ELF-1 (cell line): ENCODE results near the gene PAM16.

Source experiments
- DNase-seq: peaks from one replicate; pipeline ENCODE4 v3.0.0-alpha.2; 2016; ENCODE audit warnings: low read depth, low spot score

Gene PAM16

GRCh38 chr16:4371357-4372000 lies 20.4 kb upstream of the PAM16 start, which contains the start of gene VASN:
Gene VASN (plus strand): TSS chr16:4371848. CDS start chr16:4380878, 9,030 bp downstream.
- peak; percentile 86 for DNase-seq

DNA sequence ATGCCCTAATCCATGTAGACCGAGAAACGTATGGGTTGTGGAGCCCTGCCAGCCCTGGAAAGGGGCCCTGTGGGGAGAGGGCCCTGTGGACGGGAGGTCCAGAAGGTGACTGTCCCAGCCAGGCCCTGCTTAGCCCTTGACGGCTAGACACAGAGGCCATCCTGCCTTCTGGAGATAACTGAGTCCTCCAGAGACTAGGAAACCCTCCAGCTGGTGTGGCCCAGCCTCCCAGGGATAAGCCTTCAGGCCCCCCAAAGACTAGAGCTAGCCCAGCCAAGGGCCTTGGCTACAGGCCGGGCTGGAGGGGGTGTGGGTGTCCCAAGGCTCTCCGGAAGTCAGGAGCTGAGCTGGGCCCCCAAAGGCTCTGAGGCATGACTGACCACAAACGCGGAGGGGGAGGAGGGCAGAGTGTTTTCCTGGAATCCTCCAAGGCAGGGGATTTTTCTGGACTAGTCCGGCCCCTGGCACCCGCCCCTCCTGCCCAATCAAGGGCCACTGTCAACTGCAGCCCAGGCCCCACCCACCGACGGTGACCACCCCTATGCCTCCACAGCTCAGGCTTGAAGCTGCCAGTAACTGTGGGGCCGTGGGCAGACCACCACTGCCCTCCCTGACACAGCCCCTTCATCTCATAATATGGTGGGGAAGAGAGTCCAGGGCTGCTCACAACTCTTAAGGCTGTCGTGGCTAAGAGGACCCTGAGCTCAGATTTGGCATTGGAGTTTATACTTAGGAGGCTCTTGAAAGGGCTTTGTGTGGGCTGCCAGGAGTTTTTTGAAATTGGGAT lies 19.6 kb upstream of the PAM16 start:
- DNase-seq, result no peak

DNA sequence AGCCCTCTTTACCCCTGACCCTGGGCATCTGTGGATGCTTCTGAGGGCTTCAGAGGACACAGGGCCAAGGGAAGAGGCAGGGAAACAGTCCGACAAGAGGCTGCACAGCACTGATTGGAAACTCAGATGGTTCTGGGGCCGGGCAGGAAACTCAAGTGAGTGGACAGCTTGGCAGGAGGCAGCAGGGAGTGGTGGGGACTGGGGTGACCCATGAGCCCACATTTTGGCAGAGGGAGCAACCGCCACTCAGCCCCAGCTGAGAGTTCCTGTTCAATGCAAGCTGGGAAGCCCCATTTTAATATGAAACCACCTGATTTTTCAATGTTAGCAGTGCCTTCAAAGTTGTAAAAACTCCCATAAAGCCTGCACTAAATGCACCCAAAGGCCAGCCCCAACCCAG lies 19.0 kb upstream of the PAM16 start:
- DNase-seq, result no peak

DNA sequence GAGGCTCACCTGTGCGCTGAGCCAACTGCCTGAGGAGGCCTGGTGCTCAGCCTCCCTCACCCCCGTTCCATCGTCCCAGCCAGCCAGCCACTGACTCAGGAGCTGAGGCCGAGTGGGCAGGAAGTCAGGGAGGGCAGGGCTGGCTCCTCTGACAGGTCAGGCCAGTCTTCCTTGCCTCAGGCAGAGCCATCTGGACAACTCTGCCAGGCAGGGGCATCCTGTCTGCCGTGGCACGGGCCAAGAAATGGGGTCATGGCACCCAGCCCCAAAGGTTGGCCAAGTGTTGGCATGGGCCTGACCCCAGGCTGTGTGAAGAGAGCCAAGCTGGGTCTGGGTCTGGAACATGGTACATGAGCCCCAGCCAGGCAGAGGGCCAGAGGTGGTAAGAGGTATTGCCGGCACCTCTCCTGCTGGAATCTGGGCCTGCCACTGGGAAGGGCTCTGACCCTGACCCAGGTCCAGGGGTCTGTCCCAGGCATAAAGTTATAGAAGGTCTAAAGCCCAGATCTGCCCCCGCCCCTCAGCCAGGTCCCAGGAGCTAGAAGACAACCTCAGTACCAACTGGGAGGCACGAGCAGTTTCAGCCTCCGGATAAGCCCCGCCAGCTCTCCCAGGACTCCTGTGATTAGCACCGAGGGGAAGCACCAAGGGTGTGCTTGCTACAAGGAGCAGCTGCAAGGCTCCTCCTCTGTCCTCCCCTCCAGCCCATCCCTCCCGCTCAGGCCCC lies 18.0 kb upstream of the PAM16 start:
- no peak for DNase-seq

GRCh38 chr16:4367393-4367856 lies 16.3 kb upstream of the PAM16 start:
- no peak for DNase-seq

GRCh38 chr16:4366016-4366415 lies 14.9 kb upstream of the PAM16 start:
- no peak for DNase-seq

- DNase-seq, result no peak
Measured at GRCh38 chr16:4365615-4366014, 14.5 kb upstream of the PAM16 start.

DNA sequence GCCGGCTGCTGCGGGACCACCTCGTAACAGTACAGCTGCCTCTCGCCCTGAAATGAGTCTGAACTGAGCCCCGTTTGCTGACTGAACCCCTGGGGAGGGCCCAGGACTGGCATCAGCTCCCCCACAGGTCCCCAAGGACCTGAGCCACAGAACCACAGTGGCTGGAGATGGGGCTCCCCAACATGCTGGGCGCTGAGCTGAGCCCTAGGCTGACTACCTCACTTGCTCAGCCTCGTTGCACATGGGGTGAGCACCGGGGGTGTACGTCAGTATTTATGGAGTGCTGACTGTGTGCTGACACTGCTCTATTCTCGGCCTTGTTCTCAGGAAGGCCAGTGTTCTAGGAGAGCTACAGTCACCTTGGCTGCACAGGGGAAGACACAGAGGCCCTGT lies 13.9 kb upstream of the PAM16 start:
- no peak for DNase-seq

GRCh38 chr16:4364196-4365013 lies 13.3 kb upstream of the PAM16 start:
- DNase-seq, result no peak

- no peak for DNase-seq
Measured at GRCh38 chr16:4362476-4363135, 11.5 kb upstream of the PAM16 start.

DNA sequence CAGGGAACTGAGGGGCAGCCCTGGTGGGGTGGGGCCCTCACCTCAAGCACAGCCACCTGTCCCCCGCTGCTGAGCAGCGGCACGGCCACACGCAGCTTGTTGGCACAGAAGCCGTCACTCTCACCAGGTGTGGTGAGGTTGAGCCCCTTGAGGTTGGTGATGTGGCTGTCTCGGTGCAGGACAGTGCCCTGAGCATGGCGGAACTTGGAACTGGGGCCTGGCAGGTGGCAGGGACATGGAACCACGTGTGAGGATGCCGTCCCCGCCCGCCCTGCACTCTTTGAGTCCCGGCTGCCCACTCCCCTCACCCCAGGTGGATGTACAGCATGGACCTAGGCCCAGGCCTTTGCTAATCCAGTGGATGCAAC lies 10.8 kb upstream of the PAM16 start:
- DNase-seq, result no peak

GRCh38 chr16:4361033-4361943 lies 10.2 kb upstream of the PAM16 start:
- DNase-seq, result no peak

DNA sequence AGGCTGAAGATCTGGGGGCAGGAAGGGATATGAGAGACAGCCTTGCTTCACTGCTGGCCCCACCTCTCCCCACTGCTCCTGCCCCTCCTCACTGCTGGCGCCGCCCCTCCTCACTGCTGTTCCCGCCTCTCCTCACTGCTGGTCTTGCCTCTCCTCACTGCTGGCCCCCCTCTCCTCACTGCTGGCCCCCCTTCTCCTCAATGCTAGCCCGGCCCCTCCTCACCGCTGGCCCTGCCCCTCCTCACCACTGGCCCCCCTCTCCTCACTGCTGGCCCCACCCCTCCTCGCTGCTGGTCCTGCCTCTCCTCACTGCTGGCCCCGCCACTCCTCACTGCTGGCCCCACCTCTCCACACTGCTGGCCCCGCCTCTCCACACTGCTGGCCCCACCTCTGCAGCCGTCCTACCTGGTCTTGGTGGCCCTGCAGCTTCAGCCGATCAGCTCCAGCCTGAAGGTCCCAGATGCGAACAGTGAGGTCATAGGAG lies 9.5 kb upstream of the PAM16 start:
- peak; percentile 83 for DNase-seq

DNA sequence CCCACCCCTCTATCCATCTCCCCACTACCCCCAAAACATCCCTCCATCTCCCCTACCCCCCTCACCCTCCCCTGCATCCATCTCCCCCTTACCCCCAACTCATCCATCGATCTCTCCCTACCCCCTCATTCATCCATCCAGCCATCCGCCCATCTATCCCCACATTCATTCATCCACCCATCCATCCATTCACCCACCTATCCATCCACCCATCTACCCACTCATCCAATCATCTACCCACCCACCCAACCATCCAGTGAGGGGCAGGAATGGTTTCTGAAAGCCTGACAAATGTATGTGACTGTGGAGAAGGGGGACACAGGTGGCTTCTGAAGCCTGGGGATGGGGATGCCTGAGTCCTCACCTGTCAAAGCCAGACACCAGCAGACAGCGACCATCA lies 8.8 kb upstream of the PAM16 start:
- no peak for DNase-seq

- peak; percentile 77 for DNase-seq
Measured at GRCh38 chr16:4358831-4359561, 7.9 kb upstream of the PAM16 start.

GRCh38 chr16:4358236-4358635 lies 7.1 kb upstream of the PAM16 start:
- no peak for DNase-seq

- no peak for DNase-seq
Measured at GRCh38 chr16:4356820-4357219, 5.7 kb upstream of the PAM16 start.

DNA sequence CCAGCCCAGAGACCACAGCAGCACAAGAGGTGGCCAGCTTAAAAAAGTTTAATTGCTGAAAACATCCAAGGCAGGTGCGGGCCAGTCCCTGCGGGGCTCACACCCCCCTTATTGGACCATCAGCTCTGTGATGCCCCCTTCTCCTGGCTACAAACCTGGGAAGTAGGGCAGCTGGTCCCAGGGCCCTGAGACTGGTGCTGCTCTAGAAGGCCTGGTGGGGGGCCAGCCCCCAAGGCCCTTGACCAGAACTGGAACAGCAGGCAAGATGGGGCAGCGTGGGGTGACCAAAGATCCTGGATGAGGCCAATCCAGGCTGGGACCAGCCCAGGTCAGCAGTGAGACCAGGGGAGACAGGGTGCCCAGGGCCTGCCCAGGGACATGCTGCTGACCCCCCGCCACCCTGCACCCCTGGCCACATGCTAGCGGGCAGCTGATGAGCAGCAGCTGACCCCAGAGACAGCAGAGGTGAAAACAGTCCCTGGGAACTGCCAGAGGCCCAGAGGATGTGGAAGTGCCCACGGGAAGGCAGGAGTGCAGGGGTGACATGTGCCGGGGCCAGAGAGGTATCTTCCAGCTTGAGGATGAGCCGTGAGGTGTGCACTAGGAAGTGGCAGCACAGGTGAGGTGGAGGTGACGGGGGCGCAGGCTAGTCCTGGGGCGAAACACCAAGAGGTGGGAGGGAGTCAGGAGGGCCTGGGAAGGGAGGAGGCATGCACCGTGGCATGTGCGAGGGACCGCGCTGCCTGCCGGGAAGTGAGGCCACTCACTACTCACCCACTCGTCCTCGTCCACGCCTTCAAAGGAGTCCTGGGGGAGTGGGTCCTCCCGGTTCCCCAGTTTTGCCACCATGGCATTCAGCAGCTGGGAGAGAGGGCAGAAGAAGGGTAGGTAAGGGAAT lies 3.6 kb upstream of the PAM16 start:
- no peak for DNase-seq
